Activated T-cell treated with anti-CD3 and anti-CD28 coated beads for 1 hour (primary cell): ENCODE results near the gene CDH15.
"Not testable (repeated sequence)": the region's sequence is repeated elsewhere in the genome, so short reads cannot be mapped to it uniquely, and the experiment has no call there.

ENCODE experiments used
- DNase-seq: peaks from one replicate; pipeline ENCODE4 v3.0.0-alpha.2; 2020; ENCODE audit warnings: low read depth

Gene CDH15

DNA sequence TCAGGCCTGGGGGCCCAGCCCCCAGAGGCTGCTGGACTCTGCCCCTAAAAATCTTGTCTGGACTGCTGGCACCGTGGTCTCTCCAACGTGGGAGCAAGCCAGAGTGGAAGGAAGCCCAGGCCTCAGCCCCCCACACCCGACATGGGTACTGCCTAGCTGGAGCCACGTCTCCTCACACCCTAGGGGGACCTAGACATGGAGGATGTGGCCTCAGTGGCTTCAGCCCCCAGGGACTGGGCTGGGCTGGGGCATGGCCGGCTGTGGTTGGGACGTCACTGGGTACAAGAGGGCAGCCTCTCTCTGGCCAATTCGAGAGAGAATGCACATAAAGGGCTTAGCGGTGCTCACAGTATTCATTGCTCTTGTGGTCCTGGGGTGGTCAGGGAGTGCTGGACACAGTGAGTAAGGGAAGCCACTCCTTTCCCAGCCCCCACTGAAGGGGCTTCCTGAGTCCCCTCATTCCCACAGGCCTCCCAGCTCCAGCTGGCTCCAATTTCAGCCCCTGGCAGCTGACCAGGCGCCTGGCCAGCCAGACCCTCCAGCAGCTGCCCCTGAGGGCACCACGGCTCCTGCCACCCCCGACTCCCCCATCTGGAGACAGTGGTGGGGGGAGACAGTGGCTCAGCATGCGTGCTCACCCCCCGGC, 1.1 kb downstream of the CDH15 start:
- no peak for DNase-seq

- DNase-seq: no peak
Observed at GRCh38 chr16:89173174-89173921, 1.8 kb downstream of the CDH15 start.

GRCh38 chr16:89174055-89174827, 2.7 kb downstream of the CDH15 start:
- DNase-seq: no peak

GRCh38 chr16:89174877-89175276, 3.3 kb downstream of the CDH15 start:
- no peak for DNase-seq

DNA sequence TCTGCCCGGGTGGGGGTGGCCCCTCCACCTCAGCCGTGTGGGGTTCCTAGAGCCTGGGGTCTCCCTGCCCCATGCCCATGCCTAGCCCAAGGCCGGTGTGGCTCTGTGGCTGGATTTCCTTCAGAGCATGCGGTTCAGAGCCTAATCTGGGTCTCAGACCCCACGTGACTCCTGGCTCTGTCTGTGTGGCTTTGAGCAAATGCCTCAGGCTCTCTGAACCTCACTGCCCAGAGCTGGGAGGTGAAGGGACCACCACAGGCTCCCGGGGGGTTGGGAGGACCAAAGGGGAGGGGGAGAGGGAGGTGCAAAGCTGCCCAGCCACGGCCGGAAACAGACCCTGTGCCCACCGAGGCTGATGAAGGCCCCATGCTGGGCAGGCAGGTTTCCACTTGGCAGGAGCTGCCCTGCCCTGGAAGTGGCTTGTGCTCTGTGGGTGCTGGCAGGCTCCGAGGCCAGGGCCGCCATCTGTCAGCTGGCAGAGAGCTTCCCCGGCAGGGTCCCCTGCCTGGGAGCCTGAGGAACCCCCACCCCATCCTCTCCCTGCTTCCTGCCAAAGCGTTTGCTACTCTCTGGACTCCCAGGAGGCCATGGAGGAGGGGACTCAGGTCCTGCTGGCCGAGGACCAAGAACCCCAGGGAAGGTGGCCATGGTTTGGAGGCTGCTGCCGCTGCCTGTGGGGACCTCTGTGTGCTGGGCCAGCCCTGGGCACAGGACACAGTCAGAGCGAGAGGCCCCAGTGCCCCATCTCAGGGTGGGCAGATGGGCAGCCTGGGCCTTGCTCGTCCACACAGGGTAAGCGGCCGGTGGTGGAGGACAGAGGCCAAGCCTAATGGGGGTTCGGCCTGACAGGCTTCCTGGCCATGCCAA, 4.0 kb downstream of the CDH15 start:
- no peak for DNase-seq

DNA sequence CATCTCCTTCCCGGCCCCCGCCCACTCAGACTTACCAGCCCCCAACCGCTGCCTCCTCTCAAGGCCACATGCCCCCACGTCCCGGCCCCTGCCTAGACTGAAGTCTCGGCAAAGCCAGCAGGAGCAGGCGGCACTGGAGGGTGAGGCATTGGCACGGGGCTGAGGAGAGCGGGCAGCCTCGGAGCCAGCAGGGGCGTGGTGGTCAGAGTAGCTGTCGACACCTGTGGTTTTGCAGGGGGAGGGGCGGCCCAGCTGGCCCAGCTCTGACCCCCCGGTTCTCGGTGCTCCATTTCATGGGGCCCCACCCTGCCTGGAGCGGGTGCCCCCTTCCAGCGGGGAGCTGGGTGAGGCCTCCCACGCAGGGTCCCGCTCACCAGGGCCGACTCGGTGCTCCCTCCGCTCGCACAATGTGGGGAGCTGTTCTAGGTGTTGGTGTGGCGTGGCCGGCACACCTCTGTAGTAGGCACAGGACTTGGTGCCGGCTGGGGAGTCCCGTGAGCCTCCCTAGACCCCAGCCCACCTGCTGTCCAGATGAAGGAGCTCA, 4.7 kb downstream of the CDH15 start:
- no peak for DNase-seq

DNA sequence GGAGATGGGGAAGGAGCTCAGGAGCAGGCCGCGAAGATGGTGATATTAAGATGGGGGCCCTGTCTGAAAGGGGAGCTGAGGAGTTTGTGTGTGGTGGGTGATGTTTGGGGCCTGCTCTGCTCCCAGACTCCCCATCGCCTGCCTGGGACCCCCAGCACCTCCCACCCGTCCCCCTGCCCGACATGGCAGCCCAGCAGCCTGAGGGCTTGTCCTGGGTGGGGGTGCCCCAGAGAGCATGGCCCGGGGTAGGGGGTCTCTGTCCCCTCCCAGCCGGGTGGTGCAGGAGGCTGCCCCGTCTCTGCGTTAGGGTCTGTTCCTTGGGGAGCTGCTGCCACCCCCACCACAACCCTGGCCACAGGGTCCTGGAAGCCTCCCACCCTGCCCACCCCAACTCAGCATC, 5.2 kb downstream of the CDH15 start:
- DNase-seq: no peak

DNA sequence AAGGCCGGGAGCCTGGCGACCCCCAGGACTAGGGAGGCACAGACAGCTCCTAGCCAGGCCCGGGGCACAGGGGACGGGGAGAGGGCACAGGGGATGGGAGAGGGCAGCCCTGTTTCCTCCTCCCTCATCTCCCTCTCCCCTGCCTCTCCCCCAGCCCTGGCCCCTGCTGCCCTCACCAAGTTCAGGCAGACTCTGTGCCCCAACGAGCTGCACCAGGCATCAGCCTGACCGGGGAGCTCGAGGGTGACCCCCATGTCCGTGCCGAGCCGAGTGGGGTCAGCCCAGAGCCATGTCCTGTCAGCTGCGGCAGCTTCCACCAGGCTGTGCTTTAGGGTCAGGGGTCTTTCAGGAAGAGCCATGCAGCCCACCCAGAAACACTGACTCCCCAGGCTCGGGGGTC, 6.0 kb downstream of the CDH15 start:
- no peak for DNase-seq

- DNase-seq: no peak
Observed at GRCh38 chr16:89178453-89179147, 7.1 kb downstream of the CDH15 start.

DNA sequence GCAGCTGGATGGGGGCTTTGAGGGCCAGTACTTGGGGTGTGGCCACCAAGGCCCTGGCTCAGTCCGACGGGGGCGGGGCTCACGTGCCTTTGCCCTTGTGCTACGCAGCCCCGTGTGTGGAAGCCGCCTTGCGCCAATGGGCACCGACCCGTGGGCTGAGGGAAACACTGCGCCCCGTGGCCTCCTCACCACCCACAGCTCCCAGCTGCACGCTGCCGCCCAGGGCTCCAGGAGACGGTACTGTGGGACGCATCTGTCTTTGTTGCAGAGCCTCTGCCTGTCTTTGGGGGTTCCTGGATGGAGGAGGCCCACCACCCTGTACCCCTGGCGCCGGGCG, 7.6 kb downstream of the CDH15 start:
- DNase-seq: no peak

DNA sequence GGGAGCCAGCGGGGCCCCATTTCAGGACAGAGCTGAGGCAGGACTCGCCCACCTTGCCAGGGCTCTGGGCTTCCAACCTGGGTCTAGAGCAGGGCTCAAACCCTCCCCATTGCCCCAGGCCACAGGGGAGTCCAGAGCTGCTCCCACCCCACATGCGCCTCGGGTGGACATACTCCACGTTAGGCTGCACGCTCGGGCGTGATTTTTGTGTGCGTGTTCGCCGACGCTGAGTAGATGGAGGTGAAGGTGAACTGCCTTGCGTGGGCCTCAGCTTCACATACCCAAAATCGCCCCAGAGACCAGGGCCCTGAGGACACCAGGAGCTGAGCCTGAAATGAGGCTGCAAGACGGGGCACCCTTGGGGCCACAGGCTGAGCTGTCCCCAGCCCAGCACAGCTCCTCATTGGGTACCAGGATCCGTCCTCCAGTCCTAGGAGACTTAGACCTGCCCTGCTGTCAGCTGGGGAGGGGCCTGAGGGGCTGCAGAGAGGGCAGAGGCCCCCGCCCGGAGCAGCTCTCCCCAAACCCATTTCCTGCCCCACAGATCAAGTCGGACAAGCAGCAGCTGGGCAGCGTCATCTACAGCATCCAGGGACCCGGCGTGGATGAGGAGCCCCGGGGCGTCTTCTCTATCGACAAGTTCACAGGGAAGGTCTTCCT, 8.2 kb downstream of the CDH15 start:
- no peak for DNase-seq

DNA sequence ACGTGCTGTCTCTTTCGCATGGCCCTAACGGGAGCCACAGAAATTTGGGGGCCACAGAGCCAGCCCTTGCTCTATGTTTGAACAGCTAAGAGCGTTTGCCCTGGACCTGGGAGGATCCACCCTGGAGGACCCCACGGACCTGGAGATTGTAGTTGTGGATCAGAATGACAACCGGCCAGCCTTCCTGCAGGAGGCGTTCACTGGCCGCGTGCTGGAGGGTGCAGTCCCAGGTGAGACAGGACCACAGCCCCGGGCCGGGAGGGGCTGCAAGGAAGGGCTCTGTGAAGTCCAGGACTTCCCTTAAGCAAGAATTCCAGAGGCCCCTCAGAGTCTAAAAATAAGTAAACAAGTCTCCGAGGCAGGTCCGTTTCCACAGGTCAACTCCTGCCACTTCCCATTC, 11.9 kb downstream of the CDH15 start:
- no peak for DNase-seq

GRCh38 chr16:89183975-89184676, 12.6 kb downstream of the CDH15 start:
- DNase-seq: no peak

DNA sequence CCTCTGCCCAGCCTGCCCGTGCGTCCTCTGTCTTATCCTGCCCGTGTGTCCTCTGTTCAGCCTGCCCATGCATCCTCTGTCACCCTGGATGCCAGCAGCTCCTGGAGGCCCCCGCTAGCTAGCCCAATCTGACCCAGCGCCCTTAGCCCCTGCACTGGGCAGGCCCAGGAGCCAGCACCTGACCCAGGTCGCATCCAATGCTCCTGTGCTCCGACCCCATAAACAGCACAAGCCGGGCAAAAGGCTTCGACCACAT, 13.1 kb downstream of the CDH15 start:
- DNase-seq: no peak

DNA sequence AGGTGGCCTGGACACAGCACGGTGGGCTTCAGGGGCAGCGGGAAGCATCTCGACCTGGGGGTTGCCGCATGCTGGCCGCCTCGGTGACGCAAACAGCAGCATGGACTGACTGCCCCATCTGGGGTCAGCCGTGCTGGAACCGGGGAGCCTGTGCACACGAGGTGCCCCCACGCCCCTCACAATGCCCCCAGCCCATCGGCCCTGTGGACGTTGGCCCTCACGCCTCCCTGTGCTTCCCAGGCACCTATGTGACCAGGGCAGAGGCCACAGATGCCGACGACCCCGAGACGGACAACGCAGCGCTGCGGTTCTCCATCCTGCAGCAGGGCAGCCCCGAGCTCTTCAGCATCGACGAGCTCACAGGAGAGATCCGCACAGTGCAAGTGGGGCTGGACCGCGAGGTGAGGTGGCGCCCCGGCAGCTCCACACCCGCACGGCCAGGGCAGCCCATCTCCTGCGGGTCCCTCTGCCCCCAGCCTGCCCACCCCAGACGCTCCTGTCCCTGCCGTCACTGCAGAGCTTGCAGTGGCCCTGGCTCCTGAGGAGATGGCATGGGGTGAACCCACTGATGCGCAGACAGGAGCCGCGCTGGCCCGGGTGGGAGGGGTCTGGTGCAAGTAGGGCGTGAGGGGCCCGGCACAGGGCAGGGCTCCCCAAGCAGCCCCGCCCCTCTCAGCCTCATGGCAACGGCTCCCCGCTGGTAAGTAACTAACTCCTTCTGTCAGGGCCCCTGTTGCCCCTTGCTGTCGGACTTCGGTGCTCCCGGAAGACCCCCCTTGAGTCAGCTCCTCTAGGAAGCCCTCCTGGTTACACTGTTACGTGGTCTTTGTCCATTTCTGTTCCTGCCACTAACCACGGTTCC, 13.6 kb downstream of the CDH15 start:
- no peak for DNase-seq

- not testable (repeated sequence) for DNase-seq
Observed at GRCh38 chr16:89185887-89186592, 14.5 kb downstream of the CDH15 start.

DNA sequence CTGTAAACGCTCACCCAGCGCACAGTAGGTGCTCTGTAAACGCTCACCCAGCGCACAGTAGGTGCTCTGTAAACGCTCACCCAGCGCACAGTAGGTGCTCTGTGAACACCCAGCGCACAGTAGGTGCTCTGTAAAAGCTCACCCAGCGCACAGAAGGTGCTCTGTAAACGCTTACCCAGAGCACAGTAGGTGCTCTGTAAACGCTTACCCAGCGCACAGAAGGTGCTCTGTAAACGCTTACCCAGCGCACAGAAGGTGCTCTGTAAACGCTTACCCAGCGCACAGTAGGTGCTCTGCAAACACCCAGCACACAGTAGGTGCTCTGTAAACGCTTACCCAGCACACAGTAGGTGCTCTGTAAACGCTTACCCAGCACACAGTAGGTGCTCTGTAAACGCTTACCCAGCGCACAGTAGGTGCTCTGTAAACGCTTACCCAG, 15.1 kb downstream of the CDH15 start:
- not testable (repeated sequence) for DNase-seq

DNA sequence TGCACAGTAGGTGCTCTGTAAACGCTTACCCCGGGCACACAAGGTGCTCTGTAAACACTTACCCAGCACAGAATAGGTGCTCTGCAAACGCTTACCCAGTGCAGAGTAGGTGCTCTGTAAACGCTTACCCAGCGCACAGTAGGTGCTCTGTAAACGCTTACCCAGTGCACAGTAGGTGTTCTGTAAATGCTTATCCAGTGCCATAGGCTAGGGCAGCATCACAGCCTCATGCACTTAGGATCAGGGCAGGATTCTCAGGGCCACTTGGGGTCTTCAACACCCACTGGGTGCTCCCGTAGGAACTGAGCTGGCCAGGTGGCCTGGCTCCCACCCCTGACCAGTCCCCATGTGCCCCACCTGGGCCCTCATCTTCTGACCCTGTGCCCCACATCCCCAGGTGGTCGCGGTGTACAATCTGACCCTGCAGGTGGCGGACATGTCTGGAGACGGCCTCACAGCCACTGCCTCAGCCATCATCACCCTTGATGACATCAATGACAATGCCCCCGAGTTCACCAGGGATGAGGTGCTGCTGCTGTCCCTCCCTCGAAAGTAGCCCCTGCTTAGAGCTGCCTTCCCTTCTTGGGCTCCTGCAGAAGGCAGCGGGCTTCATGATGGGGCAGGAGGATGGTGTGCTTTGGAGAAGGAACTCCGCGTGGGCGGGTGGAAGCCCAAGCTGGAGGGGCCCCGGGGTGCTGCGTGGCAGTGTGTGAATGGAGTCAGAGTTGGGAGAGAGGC, 15.7 kb downstream of the CDH15 start:
- DNase-seq: no peak
